Measurements from ENCODE around the gene PRKCE.

Gene PRKCE

DNA sequence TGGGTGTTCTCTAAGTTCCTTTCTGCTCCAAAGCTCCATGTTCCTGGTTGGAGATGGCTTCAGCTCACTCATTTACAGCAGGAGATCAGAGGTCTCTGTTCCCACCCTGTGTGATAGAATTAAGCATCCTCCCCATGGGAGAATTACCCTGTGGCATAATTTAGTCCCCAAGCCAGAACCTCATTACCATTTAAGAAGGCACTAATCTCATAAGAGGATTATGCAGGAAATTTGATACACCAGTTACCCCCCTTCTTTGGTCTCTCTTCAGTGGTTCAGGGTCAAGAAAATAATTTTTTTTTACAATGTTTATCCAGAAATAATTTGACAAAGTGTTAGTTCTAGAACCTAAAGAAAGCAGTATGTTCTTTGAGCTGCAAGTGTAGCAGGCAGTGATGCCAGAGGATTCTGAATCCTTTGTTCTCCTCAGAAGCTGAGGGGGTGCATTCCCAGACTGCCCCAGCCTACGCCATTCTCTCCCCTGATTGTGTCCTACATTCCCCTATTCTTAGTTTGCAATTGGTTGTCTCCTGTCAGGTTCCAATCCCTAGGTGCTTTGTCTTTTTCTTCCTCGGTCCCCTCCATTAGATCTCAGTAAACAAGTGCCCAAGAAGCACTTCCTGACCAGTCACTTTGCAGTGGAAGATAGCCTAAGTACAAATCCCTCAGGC lies 163.6 kb downstream of the PRKCE start:
- DNase-seq = no peak

DNA sequence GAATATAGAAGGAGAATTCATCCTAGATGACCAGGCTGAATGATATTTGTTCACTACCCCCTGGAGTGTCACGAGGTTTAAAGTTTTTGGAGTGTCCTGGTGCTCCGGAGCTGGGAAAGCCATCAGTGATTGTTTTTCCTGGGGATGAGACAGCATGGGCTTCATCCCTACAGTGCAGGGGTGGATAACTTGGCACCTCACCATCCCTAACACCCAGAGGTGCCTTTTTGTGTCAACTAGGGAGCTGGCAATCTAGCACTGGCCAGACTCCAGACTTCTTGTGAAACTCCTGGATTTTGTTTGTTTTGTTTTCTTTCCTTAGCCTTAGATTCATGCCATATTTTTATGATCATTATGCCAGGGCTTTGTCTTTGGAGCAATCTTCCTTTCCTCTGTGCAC lies 164.8 kb downstream of the PRKCE start:
- DNase-seq = no peak

DNA sequence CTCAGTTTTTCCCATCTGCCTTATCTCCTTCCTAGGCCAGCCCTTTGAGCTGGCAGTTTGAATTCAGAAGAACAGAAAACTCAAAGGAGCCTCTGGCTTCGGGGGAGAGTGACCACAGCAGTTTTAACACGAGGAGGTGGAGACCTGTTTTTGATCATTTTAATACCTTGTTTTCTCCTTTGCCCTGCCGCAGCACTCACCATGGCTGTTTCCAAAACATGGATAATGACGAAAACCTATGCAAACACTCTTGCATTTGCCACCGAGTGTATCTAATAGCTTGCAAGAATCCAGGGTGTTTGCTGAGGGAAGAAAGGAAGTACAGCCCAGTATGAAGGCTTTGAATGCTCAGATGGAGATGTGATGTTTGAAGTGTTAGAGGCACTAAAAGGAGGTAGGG lies 167.1 kb downstream of the PRKCE start:
- no peak for DNase-seq

DNA sequence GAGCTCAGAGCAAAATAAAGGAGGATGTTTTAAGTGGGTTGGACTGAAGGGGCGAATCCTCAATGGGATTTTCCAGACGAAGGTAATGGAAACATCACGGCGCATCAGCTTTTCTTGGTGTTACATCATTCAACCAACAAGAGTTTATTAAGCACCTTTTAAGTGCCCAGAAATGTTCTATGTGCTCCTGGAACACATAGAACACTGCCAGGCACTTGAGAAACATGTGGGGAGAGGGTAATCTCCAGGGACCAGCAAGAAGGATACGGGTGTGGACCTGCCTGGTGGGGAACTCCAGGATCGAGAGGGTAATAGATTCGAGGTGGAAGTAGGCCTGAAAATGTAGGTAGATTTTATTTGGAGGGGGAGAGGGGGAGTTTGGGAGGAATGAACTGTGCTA lies 168.6 kb downstream of the PRKCE start:
- no peak for DNase-seq

DNA sequence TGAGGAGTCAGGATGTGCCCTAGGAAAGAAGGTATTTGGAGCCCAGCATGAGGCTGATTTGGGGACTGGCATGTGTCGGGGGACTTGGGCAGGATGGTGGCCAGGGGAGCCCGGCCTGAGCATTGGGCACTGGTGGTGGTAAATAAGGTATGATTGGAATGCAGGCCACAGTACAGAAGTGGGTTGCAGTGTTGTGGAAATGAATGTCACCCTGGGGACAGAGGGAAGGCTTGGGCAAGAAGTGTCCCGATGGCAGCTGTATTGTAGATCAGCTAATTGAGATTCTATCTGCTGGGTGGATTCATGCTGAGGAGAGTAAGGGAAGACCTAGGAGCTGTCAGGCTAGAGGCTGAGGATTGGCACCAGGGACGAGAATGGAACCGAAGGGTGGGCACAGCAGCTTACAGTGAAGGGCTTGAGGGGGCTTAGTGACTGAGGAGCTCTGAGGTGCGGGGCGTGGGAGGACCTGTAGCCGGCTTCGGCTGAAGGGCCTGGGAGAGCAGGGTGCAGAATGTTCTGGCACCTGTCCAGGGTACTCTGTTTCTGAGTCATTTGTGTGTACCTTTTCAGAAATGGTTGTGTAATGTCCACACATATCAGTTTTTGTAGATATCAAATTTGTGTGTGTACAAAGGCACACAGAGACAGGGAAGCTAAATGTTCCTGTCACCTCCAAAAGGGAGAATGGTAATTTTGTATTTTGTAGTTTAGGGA lies 170.2 kb downstream of the PRKCE start:
- no peak for DNase-seq

DNA sequence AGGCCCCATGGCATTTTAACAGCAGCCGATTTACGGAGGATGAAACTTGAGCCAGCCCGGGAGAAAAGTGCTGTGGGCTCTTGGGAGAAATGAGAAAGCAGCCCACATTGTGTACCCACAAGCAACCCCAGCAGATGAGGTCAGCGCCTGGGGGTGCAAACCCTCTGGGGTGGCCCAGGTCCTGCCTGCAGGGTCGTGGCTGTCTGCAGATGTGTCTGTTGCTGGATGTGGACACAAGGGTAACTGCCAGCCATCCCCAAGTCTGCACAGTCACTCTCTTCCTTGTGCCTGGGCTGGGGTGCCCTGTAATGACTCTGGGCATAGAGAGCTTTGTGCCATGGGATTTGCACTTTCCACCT lies 170.8 kb downstream of the PRKCE start:
- DNase-seq = no peak

DNA sequence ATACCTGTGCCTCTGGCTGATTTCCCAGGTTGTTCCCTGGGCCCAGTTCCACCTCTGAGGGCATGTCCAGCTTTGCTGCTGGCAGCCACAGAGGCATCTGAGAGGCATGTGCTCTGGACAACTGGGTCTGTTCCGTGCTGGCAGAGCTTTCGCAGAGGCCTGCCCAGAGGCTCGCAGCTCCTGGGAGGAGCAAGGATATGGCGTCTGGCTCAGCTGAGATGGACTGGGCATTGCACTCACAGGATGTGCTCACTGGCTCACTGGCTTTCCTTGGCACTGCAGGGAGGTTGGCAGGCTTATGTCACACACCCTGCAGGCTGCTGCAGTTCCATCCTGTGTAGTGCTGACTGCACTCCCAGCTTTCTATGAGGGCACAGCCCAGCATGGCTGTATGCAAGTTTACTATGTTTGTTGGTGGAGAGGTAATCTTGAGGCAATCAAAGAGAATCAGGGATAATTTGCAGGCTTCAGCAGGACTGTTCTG lies 172.3 kb downstream of the PRKCE start:
- no peak for DNase-seq

DNA sequence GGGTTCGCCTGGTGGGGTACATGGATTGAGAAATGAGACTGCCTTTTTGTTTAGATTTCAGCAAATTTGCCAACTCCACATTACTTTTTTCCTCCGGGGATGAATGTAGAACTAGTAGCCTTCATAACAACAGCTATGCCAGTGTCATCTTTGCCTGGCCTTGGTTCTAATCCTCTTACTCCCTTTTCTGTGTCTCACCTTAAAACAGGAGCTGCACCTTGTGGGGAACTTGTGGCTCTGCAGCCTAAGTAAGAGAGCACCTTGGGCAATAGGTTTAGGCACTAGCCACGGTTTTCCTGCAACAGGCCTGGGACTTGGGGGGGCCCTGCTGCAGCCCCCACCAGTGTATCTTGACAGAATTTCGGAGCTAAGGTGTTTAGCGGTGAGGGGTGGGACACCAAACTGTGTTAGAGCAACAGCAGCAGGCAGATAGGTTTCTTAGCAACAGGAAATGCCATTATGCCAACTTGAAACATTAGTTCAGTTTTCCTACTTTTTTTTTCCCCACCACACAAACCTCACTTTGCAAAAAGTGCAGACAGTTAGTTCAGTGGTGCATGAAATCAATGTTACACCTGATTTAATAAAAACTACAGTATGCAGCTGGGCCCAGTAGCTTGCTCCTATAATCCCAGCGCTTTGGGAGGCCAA lies 173.7 kb downstream of the PRKCE start:
- DNase-seq = no peak

DNA sequence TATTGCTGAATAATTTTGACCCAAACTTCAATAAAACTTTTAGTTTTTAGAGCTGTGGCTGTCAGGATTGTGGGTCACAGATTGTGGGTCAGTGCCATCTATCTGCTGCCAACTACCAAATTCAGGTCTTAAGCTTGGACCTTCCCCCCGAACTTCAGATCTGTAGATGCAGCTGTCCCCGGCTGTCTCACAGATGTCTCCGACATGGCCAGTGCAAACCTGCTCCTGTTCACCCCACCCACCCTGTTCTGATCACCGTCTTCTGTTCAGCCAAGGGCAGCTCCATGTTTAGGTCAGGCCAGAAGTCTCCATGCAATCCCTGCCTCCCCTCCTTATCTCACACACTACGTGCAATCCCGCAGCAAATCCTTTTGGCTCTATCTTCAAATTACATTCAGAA lies 175.0 kb downstream of the PRKCE start:
- DNase-seq = no peak

DNA sequence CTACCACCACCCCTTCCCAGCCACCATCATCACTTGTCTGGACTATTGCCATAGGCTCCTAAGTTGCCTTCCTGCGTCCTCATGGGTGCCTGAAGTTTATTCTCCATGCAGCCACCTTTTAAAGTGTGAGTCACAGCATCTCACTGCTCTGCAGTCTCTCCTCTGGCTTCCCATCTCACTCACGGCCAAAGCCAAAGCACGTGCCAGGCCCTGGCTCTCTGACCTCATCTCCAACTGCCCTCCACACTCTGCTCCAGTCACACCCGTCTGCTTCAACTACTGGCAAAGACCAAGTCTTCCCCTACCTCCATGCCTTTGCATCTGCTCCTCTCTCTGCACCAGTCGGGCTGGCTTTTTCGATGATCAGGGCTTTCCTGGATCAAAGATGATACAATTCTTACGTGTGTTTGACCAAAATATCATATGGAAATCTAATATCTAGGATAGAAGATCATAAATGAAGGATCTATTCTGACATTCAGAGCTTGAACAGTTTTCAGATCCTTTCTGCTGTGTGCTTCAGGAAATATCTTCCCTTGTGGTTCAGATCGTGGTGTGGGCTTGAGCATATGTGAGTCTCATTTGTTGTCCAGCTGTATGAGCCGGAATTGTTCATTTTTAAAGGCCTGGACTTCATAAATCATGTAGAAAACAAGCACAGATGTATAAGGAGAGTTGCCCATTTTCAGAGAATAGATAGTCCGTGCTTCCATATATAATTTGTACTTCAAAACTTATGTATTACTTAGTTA lies 175.6 kb downstream of the PRKCE start:
- DNase-seq = no peak

DNA sequence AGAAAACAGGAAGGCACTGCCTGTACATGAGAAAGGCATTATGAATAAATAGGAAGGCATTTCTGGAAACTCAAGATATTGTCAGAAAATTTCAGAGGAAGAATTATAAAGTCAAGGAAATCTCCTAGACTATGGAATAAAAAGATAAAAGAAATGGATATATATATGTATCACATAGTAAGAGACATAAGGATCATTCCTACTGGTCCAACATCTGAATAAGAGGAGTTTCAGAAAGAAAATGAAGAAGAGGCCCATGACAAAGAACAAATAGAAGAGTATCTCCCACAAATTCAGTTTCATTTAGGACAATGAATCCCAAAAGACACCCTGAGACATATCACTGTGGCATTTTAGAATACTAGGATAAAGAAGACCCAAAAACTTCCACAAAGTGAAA lies 178.8 kb downstream of the PRKCE start:
- no peak for DNase-seq

DNA sequence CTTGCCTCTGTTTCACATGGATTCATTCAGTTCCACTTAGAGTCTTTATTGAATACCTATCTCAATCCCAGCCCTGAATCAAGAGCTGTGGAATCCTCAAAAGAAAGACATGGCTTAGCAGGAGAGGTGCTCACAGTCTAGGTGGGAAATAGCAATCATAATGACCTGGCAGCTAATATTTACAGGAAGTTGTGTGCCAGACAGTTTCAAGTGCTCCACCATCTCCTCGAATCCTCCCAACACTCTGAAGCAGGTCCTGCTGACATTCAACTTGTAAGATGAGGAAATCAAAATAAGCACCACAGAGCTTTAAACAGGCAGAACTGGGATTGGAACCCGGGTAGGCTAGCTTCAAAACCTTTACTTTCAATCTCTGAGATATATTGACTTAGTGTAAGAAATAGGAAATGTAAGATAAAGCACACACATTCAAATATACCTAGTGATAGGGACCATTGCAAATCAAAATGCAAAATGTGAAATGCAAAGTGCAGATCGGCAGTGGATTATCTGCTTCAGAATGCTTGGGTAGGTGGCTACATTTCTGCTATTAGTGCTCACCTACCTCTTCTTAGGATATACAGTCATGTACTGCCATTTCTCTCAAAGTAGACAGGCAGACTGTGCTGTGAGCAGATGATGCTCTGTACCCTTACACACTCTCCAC lies 182.0 kb downstream of the PRKCE start:
- no peak for DNase-seq

DNA sequence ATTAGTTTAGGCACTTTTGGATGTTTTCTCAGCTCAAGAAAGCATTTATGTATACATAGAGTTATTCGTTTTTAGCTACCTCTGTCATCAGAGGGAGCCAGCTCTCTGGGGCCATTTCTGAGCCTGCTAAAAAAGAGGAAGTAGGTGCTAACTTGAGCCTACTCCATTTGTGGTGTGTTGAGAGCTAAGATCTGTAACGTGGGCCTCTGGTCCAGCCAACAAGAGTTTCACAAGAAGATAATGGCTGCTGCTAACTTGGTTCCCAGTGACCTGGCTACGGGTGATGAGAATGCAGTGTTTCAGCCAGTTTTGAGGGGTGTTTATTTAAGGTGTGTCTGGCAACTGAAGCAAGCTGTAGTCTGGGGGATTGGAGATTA lies 182.5 kb downstream of the PRKCE start:
- no peak for DNase-seq

DNA sequence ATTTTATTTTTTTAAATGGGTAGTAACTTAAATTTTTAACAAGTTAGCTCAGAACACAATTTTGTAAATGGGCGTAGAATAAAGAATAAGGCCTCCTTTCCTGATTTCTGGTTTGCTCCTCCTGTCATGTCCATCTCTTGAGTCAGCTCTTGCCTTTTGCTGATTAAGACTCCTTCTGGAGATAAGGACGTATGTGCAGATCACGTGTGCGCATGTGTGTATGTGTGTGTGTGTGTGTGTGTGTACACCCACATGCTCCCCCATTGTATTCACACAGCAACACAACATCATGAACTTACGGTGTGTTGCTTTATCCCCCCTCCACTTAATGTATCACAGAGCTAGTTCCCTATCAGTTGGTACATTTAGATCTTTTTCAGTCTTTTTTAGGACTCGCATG lies 182.9 kb downstream of the PRKCE start:
- DNase-seq = no peak

DNA sequence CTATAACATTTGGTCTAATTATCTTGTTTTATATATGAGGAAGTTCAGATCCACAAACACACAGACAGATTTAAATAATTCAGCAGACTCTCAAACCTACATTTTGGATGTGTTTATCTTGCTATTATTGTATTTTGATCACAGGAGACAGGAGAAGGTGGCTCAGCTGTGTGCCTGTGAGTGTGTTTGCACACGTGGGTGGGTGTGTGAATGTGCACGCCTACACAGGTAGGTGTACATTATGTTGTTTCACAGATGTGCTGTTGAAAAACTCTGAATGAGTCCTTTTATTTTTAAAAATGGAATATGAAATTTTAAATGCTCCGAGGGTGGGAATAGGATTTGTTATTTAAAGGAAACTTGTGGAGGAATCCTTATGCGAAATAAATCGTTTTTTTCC lies 183.4 kb downstream of the PRKCE start:
- DNase-seq = no peak

DNA sequence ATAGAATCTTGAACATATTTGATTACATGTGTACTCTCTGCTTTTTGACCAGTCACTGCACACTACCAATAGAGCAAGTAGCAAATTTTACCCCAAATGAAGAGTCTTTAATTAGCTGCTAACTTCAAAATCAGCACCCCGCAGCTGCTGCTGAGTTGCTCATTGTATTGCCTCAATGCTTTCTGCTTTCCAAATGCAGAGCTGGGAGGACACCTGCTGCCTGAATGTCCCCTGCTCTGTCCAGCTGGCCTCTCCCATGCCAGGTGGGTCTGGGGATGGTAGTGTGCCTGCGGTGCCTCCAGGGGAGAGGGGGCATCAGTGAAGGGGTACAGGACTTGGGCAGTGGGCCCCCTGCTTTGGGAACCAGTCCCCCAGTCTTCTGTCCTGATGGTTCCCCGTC lies 184.8 kb downstream of the PRKCE start:
- DNase-seq = no peak

DNA sequence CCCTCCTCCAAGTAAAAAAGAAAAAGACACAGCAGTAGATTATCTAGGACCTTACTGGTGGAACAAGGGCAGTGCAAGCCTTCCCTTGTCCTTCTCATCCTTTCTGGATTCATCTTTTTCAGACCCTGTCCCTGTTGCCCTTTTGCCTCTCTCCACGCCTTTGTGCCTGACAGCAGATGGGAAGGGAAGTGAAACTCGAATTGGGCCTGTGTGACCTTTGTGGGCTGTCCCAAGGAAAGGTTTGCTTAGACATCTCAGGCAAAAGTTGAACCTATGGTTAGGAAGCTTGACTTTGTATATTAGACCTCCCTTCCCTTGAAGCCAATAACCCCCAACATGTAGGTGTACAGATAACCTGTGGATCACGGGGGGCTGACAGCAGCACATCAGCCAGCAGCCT lies 185.3 kb downstream of the PRKCE start:
- no peak for DNase-seq

DNA sequence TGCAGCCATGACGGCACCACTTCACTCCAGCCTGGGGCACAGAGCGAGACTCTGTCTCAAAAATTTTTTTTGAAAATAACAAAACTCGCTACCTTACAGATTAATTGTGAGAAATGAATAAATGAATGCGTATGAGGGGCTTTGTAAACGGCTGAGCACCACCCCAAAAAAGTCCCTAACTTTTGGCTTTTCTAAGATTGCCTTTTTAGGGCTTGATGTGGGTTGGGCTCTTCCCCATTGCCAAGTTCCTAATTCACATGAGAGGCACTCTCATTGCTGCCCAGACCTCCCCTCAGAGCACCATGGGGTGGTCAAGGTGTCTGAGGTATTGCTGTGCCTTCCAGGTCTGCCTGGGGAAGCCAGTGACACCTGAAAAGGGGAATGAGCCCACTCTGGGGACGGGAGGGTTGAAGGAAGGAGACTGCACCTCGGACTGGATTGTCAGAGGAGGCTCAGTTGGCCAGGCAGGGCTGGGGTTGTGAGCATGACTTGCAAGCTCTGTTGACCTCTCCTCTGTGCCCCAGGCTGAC lies 186.4 kb downstream of the PRKCE start:
- no peak for DNase-seq

DNA sequence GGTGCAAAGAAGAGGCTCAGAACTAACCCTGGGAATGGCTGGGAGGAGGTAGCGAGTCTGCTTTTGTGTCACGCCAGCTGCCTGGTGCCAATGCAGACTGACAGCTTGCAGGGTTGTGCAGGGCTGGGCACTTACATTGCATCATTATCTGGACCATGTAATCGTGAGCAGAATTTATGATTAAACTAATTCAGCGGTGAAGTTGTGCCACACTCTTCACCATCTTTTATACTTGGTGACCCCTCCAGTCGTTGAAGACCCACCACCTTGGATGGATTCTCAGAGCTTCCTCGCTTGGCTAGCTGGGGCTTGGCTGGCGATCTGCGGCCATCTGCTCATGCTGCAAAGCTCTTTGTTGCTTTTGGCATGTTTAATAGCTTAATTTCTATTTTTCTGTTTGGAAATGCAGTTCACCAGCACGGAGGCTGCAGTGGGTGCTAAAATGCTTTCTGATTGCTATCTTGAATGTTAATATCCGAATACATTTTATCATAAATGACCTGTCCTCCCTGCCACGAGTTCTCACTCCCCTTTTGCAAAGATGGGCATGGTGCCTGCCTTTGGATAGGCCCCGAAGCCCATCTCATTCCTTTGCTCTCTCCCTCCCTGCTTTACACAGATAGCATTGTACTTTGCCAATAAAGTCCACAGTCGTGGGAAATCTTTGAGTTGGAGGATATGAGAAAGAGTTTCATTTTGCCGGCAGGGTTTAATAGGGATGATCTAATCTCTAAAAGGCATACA lies 188.2 kb downstream of the PRKCE start:
- DNase-seq = no peak

DNA sequence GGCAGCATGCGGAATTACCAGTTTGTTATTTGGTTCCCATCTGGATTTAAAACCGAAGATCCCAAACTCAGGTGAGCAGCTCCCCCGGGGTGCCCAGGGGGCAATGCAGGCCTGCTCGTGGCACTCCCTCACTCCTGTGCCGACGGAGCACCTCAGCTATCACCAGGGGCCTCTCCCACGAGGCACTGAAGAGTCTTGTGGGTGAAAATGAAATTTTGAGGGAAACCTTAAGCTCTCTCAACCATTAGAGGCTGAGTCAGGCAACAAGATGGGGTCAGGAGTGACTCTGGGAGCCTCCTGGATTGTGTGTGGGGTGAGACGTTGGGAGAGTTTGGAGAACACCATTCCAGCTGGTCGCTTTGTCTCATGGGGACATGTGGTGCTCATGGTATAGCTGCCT lies 189.0 kb downstream of the PRKCE start:
- DNase-seq = no peak

DNA sequence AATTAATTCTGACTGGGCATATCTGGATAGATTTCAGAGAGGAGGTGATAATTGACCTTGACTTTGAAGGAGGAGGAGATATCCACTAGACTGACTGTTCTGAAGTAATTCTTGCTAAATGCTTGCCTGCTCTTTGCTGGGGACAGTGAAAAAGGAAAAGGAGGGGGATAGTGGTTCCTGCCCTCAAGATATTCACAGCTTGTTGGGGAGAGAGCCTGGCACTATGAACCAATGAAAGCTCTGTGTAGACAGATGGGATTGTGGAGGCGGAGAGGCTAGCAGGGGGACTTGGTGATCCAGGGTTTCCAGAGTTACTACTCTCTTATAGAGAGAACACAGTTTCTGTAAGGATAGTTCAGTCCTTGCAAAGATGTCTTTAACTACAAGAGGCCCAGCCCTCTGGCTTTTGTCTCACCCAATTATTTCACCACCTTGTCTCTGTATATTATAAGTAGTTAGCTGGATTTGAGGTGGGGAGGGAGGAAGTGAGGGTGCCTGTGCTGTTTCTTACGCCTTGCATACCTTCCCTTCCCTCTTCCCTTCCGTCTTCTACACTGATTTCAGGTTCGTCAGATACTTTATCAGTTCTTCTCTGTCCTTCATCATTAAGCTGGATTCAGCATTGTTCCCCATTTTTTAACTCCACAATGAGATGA lies 190.4 kb downstream of the PRKCE start:
- DNase-seq = no peak

DNA sequence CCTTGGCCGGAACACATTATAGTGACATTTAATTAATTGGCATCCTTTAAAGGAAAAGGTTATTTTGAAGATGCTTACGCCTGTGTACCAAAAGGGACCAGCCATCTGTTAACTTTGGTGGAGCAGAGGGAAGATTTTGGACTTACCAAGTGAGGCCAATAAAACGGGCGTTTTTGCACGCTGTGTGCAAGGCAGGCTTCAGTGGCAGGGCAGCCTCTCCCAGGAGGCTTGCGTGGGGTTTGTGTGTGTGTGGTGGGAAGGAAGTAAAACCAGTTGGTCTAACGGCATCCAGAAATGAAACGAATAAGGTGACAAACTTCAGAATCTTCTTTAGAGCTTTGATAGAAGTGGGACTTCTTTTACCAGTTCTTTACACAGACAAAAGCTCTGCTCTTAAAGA lies 191.7 kb downstream of the PRKCE start:
- no peak for DNase-seq

Data from stimulated activated CD4-positive, alpha-beta T cell treated with anti-CD3 and anti-CD28 coated beads, Interleukin-15, amount 100 ng/mL, for 24 hours (primary cell).